Left cardiac atrium (tissue), 4 donors: Measurements from ENCODE around the gene TRIOBP. TPM values are rescaled to one million over a fixed set of nuclear protein-coding genes. Genes with fewer than 3 reads are reported as not detected.

Experiments
- ATAC-seq, 2 donors: fragments of 200-7000 bp; cut with Tn5 transposase; one replicate each; pipeline ENCODE4 v1.9.1; 2020; ENCODE audit warnings: mild to moderate bottlenecking in 2 of 2, moderate library complexity in 2 of 2
- DNase-seq: peaks from one replicate; pipeline ENCODE4 v3.0.0-alpha.2; 2020
- intact Hi-C, 2 donors: fragments of 100-400 bp; cut with DNase I; formaldehyde crosslinking; loops; one replicate each; pipeline versions ENCODE4 v1.14.1 to v1.15.1; 2022 to 2023
- total RNA-seq, 2 donors: library from RNA; stranded (reverse); fragmentation: NEBNext Ultra II Directional; extraction: Animal tissue kit (Norgen Biotek cat#: 25700); gene quantifications; one replicate each; pipeline ENCODE4 v1.2.1, GENCODE V29; 2021
- donor health status: DM: no; HTN: yes; CAD: no.
- donor health status: DM: no; HTN: yes; CAD: no; lungs with severe emphysema.
- donor health status: DM: yes; HTN: yes; CAD: no.
- donor health status: Dilated cardiomyopathy.

Gene TRIOBP
- total RNA-seq, 2 donors from 2014 or later: 83.5 to 118 TPM

DNA sequence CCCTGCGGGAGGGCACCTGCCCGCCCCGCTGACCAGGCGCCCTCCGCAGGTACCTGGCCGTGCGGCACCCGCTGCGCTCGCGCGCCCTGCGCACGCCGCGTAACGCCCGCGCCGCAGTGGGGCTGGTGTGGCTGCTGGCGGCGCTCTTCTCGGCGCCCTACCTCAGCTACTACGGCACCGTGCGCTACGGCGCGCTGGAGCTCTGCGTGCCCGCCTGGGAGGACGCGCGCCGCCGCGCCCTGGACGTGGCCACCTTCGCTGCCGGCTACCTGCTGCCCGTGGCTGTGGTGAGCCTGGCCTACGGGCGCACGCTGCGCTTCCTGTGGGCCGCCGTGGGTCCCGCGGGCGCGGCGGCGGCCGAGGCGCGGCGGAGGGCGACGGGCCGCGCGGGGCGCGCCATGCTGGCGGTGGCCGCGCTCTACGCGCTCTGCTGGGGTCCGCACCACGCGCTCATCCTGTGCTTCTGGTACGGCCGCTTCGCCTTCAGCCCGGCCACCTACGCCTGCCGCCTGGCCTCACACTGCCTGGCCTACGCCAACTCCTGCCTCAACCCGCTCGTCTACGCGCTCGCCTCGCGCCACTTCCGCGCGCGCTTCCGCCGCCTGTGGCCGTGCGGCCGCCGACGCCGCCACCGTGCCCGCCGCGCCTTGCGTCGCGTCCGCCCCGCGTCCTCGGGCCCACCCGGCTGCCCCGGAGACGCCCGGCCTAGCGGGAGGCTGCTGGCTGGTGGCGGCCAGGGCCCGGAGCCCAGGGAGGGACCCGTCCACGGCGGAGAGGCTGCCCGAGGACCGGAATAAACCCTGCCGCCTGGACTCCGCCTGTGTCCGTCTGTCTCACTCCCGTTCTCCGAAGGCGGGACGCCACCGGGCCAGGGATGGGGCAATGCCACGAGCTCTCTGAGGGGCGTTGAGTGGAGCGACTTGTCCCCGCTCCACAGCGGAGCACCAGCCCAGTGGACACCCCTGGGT lies 128.1 kb downstream of the TRIOBP start:
- intact Hi-C loops: no loop called here
- DNase-seq (no peak), ATAC-seq (peak in 1 of 2 donors; percentile 15)

Other genes with a start within 250 kb of the TRIOBP start
- gene MFNG, start 210.7 kb upstream of the TRIOBP start, total RNA-seq: 10 to 100 TPM; 14.1 to 17.4 TPM
- 1 to 10 TPM; 7.7 to 9.2 TPM for gene CARD10, start 177.6 kb upstream of the TRIOBP start, total RNA-seq
- 10 to 100 TPM; 20.9 to 44.6 TPM for gene CDC42EP1, start 136.6 kb upstream of the TRIOBP start, total RNA-seq
- not detected for gene LGALS2, start 117.0 kb upstream of the TRIOBP start, total RNA-seq
- 10 to 100 TPM; 24.4 to 26.6 TPM for gene GGA1, start 88.2 kb upstream of the TRIOBP start, total RNA-seq
- gene SH3BP1, start 57.4 kb upstream of the TRIOBP start, total RNA-seq: 1 to 10 TPM; 4.9 to 5.1 TPM
- gene PDXP, start 38.3 kb upstream of the TRIOBP start, total RNA-seq: 10 to 100 TPM; 17.3 to 17.5 TPM
- gene LGALS1, start 21.4 kb upstream of the TRIOBP start, total RNA-seq: 100 to 1,000 TPM; 599 to 917 TPM
- gene NOL12, start 10.7 kb upstream of the TRIOBP start, total RNA-seq: 10 to 100 TPM; 13.7 TPM
- 10 to 100 TPM; 16.7 to 19.0 TPM for gene GCAT, start 110.9 kb downstream of the TRIOBP start, total RNA-seq
- gene GALR3, start 126.3 kb downstream of the TRIOBP start, total RNA-seq: not detected
- 10 to 100 TPM in 1 of 2 donors, 1 to 10 TPM in 1; 9.9 to 12.8 TPM for gene ANKRD54, start 147.3 kb downstream of the TRIOBP start, total RNA-seq
- 100 to 1,000 TPM; 282 to 298 TPM for gene EIF3L, start 152.4 kb downstream of the TRIOBP start, total RNA-seq
- gene MICALL1, start 209.2 kb downstream of the TRIOBP start, total RNA-seq: 10 to 100 TPM; 14.3 to 18.3 TPM